GM23338 (cell line): ENCODE results near the gene CACNA2D1. TPM values are rescaled to one million over a fixed set of nuclear protein-coding genes. Genes with fewer than 3 reads are reported as not detected.

ENCODE experiments used
- ATAC-seq: fragments of 200-7000 bp; cut with Tn5 transposase; 3 replicates; pipeline ENCODE4 v1.9.1; 2020
- DNase-seq: peaks from one replicate; pipeline ENCODE4 v3.0.0-alpha.2; 2015; ENCODE audit warnings: low spot score
- H2AFZ ChIP-seq: fragments of 200-600 bp; sonication (generic); 2 replicates; pipeline ENCODE4 v1.8.0; 2016; ENCODE audit warnings: antibody characterized with exemption, mild to moderate bottlenecking, moderate library complexity
- H3F3A ChIP-seq: fragments of 200-600 bp; sonication (generic); replicated peaks from 2 replicates; pipeline ENCODE4 v1.8.0; 2017; ENCODE audit warnings: antibody characterized with exemption, mixed run types, low read depth
- H3K27ac ChIP-seq: fragments of 200-600 bp; sonication (generic); 2 replicates; pipeline ENCODE4 v1.6.1; 2016; ENCODE audit warnings: low read depth
- H3K27me3 ChIP-seq: fragments of 200-600 bp; sonication (generic); 2 replicates; pipeline ENCODE4 v1.8.0; 2016; ENCODE audit warnings: mild to moderate bottlenecking, mixed run types, moderate library complexity; ENCODE audit not compliant: insufficient read depth
- H3K36me3 ChIP-seq: fragments of 200-600 bp; sonication (generic); 2 replicates; pipeline ENCODE4 v1.8.0; 2016; ENCODE audit warnings: mild to moderate bottlenecking; ENCODE audit not compliant: insufficient read depth
- H3K4me1 ChIP-seq: fragments of 200-600 bp; sonication (generic); 2 replicates; pipeline ENCODE4 v1.8.0; 2016; ENCODE audit warnings: mild to moderate bottlenecking, moderate library complexity; ENCODE audit not compliant: insufficient read depth
- H3K4me2 ChIP-seq: fragments of 200-600 bp; sonication (generic); 2 replicates; pipeline ENCODE4 v1.7.1; 2017; ENCODE audit warnings: mixed run types
- H3K4me3 ChIP-seq: fragments of 200-600 bp; sonication (generic); 2 replicates; pipeline ENCODE4 v1.6.1; 2016; ENCODE audit warnings: mixed run types
- H3K79me2 ChIP-seq: fragments of 200-600 bp; sonication (generic); replicated peaks from 2 replicates; pipeline ENCODE4 v1.8.0; 2017; ENCODE audit warnings: mild to moderate bottlenecking; ENCODE audit not compliant: insufficient read depth
- H3K9me2 ChIP-seq: fragments of 200-600 bp; sonication (generic); 2 replicates; pipeline ENCODE4 v1.8.0; 2017; ENCODE audit not compliant: insufficient read depth
- H4K20me1 ChIP-seq: fragments of 200-600 bp; sonication (generic); replicated peaks from 2 replicates; pipeline ENCODE4 v1.8.0; 2017; ENCODE audit warnings: mild to moderate bottlenecking; ENCODE audit not compliant: insufficient read depth
- H3K27ac Mint-ChIP-seq: 2 replicates; pipeline ENCODE4 v1.8.0; 2020; ENCODE audit warnings: inconsistent platforms, mild to moderate bottlenecking, moderate library complexity, mixed read lengths
- H3K27me3 Mint-ChIP-seq: 3 replicates; pipeline ENCODE4 v1.8.0; 2022; ENCODE audit warnings: low read depth, mild to moderate bottlenecking, moderate library complexity, mixed read lengths, inconsistent platforms; ENCODE audit not compliant: insufficient read depth, poor library complexity
- H3K36me3 Mint-ChIP-seq: 3 replicates; pipeline ENCODE4 v1.8.0; 2021; ENCODE audit warnings: low read depth, mild to moderate bottlenecking, inconsistent platforms, moderate library complexity, mixed read lengths
- H3K4me1 Mint-ChIP-seq: 3 replicates; pipeline ENCODE4 v1.8.0; 2020; ENCODE audit warnings: mild to moderate bottlenecking, inconsistent platforms, mixed read lengths
- H3K4me3 Mint-ChIP-seq: 3 replicates; pipeline ENCODE4 v1.8.0; 2021; ENCODE audit warnings: moderate library complexity, mild to moderate bottlenecking, inconsistent platforms, mixed read lengths
- H3K9me3 Mint-ChIP-seq: 3 replicates; pipeline ENCODE4 v1.8.0; 2020; ENCODE audit warnings: moderate library complexity, mild to moderate bottlenecking, inconsistent platforms, mixed read lengths
- CREB1 ChIP-seq: fragments of 250-450 bp; sonication (Bioruptor Pico); IDR thresholded peaks from 2 replicates; pipeline ENCODE4 v1.5.0; 2020; ENCODE audit warnings: low read depth, mild to moderate bottlenecking, moderate library complexity
- CTCF ChIP-seq, 2 experiments: fragments of 200-600 bp in 1 of 2; sonication (generic) in 1 of 2; conservative IDR thresholded peaks; 2 replicates each; pipeline versions ENCODE4 v1.5.1 to v1.6.1; 2016 to 2017; ENCODE audit warnings: antibody characterized with exemption in 2 of 2, low read depth in 2 of 2, mild to moderate bottlenecking in 2 of 2, moderate library complexity in 1 of 2
- ETS1 ChIP-seq: IDR thresholded peaks from 2 replicates; pipeline ENCODE4 v1.6.1; 2016; ENCODE audit warnings: antibody characterized with exemption
- EZH2 ChIP-seq: fragments of 200-600 bp; sonication (generic); IDR thresholded peaks from one replicate; pipeline ENCODE4 v1.8.0; 2017; ENCODE audit warnings: antibody characterized with exemption, mild to moderate bottlenecking, low read depth; ENCODE audit not compliant: unreplicated experiment
- EZH2phosphoT487 ChIP-seq: fragments of 200-600 bp; sonication (generic); IDR thresholded peaks from one replicate; pipeline ENCODE4 v1.8.1; 2018; ENCODE audit warnings: antibody characterized with exemption; ENCODE audit not compliant: unreplicated experiment
- JUNB ChIP-seq: IDR thresholded peaks from one replicate; pipeline ENCODE4 v1.6.1; 2016; ENCODE audit warnings: antibody characterized with exemption; ENCODE audit not compliant: unreplicated experiment
- NANOG ChIP-seq: IDR thresholded peaks from 2 replicates; pipeline ENCODE4 v1.6.1; 2016; ENCODE audit warnings: antibody characterized with exemption, borderline replicate concordance
- POLR2AphosphoS5 ChIP-seq: IDR thresholded peaks from 2 replicates; pipeline ENCODE4 v1.6.1; 2016; ENCODE audit warnings: antibody characterized with exemption, low read depth
- REST ChIP-seq: IDR thresholded peaks from one replicate; pipeline ENCODE4 v1.6.1; 2018; ENCODE audit warnings: antibody characterized with exemption; ENCODE audit not compliant: unreplicated experiment
- STAT1 ChIP-seq: IDR thresholded peaks from one replicate; pipeline ENCODE4 v1.6.1; 2016; ENCODE audit warnings: antibody characterized with exemption; ENCODE audit not compliant: unreplicated experiment
- ZNF114 ChIP-seq: fragments of 250-450 bp; sonication (Bioruptor Pico); IDR thresholded peaks from 2 replicates; pipeline ENCODE4 v1.5.0; 2020; ENCODE audit warnings: mild to moderate bottlenecking, moderate library complexity
- ZNF331 ChIP-seq: fragments of 250-450 bp; sonication (Bioruptor Pico); IDR thresholded peaks from 2 replicates; pipeline ENCODE4 v1.5.0; 2020; ENCODE audit warnings: low read depth, mild to moderate bottlenecking, moderate library complexity
- ZNF462 ChIP-seq: fragments of 250-450 bp; sonication (Bioruptor Pico); IDR thresholded peaks from 2 replicates; pipeline ENCODE4 v1.5.0; 2020; ENCODE audit warnings: mild to moderate bottlenecking, moderate library complexity
- polyA plus RNA-seq: library from polyadenylated mRNA; unstranded; fragments of >200 nt; fragmentation: Nextera tagmentation; extraction: Ambion mirVana; gene quantifications from 2 replicates; pipeline ENCODE4 v1.2.1, GENCODE V29; 2016
- total RNA-seq: library from RNA; depleted of rRNA; stranded (reverse); fragments of >200 nt; shearing (Covaris generic); gene quantifications from 2 replicates; pipeline ENCODE4 v1.2.3, GENCODE V29; 2014

Gene CACNA2D1
- total and polyA plus RNA-seq, 2 experiments from 2014 or later = 7.0 to 20.4 TPM

GRCh38 chr7:82318786-82319185 is 124.8 kb downstream of the CACNA2D1 start (continued):
- no peak for TF ChIP-seq ZNF462 (CRISPR knock-in tag)

- no peaks in the 10 kb centered on the region for H3F3A ChIP-seq
- H3K4me1 ChIP-seq = peaks cover 40% of the 10 kb centered on the region
- Mint-ChIP-seq H3K4me1 (peaks cover 42% of the 10 kb centered on the region), H3K27me3 (no peaks in the 10 kb centered on the region), H3K4me3 (no peak overlapping the region), H3K9me3 (0 out of 3 replicates have a peak, but pooled peaks cover 4% of the 10 kb centered on the region), H3K27ac (no peak overlapping the region), H3K36me3 (peaks cover 3% of the 10 kb centered on the region; the same call in 1 of the 3 replicates)
- H3K9me2 ChIP-seq = no peaks in the 10 kb centered on the region
- no peaks in the 10 kb centered on the region for H3K27me3 ChIP-seq
- H3K36me3 ChIP-seq = no peaks in the 10 kb centered on the region
- ATAC-seq (no peak), DNase-seq (no peak)
- no peaks in the 10 kb centered on the region for H3K79me2 ChIP-seq
- no peak overlapping the region for H3K27ac ChIP-seq
- H3K4me3 ChIP-seq = no peak overlapping the region
- no peak overlapping the region for H3K4me2 ChIP-seq
- H4K20me1 ChIP-seq = no peaks in the 10 kb centered on the region
- no peak overlapping the region for H2AFZ ChIP-seq
- no peak for TF ChIP-seq ZNF114 (CRISPR knock-in tag)
- no peak for TF ChIP-seq NANOG
- no peak for TF ChIP-seq ETS1
- no peak for TF ChIP-seq REST
- TF ChIP-seq CTCF (conservative IDR thresholded peaks at IDR 0.05; ENCODE audit: low read depth in 2 of 2) = no peak
- no peak for TF ChIP-seq CREB1
- TF ChIP-seq JUNB = no peak
- no peak for TF ChIP-seq EZH2phosphoT487
- no peak for TF ChIP-seq STAT1
- TF ChIP-seq ZNF331 (CRISPR knock-in tag) = no peak
- no peak for TF ChIP-seq EZH2
- TF ChIP-seq POLR2AphosphoS5 = no peak
These were observed 125.8 kb downstream of the CACNA2D1 start for GRCh38 chr7:82317760-82318159.
